B cell (primary cell): Measurements from ENCODE around the gene PKD2L2. TPM values are rescaled to one million over a fixed set of nuclear protein-coding genes. Genes with fewer than 3 reads are reported as not detected.

Experiments
- ATAC-seq: fragments of 200-7000 bp; cut with Tn5 transposase; one replicate; pipeline ENCODE4 v1.10.0; 2021; ENCODE audit warnings: low read depth, mild to moderate bottlenecking, moderate number of reproducible peaks, moderate library complexity
- CTCF ChIA-PET: fragments of 350-600 bp; sonication (Branson Sonifier 250); formaldehyde crosslinking; loops from one replicate; lab custom pipeline; 2021; ENCODE audit warnings: antibody characterized with exemption, inconsistent platforms; lab: Charles Lee
- POLR2A ChIA-PET: fragments of 350-600 bp; sonication (Branson Sonifier 250); formaldehyde crosslinking; loops from one replicate; lab custom pipeline; 2021; ENCODE audit warnings: antibody characterized with exemption; lab: Charles Lee
- DNase-seq: peaks from one replicate; pipeline ENCODE4 v3.0.0; 2013
- H2AFZ ChIP-seq: 2 replicates; pipeline ENCODE4 v1.6.1; 2012; ENCODE audit warnings: mild to moderate bottlenecking, low read depth, low read length; ENCODE audit not compliant: insufficient read depth, poor library complexity, severe bottlenecking
- H3K27ac ChIP-seq, 2 donors: 1 replicate in 1 of 2; 2 replicates in 1 of 2; pipeline ENCODE4 v1.5.1; 2012 to 2013; ENCODE audit warnings: low read length in 2 of 2, mild to moderate bottlenecking in 2 of 2, moderate library complexity in 1 of 2
- H3K27me3 ChIP-seq, 4 experiments: fragments of 200-600 bp in 1 of 4; sonication (generic) in 1 of 4; replicated peaks in 1 of 4; 1 replicate in 2 of 4; 2 replicates in 2 of 4; pipeline versions ENCODE4 v1.6.1 to v1.7.0; 2013 to 2016; ENCODE audit warnings: low read length in 3 of 4, mild to moderate bottlenecking in 2 of 4, mixed read lengths in 1 of 4, moderate library complexity in 1 of 4; ENCODE audit not compliant: insufficient read depth in 4 of 4, control insufficient read depth in 3 of 4; ENCODE audit errors: control extremely low read depth in 1 of 4
- H3K36me3 ChIP-seq, 2 experiments: replicated peaks in 1 of 2; 1 replicate in 1 of 2; 2 replicates in 1 of 2; pipeline versions ENCODE4 v1.6.1 to v1.7.1; 2013; ENCODE audit warnings: low read length in 1 of 2; ENCODE audit not compliant: insufficient read depth in 2 of 2, control insufficient read depth in 1 of 2; ENCODE audit errors: control extremely low read depth in 1 of 2, extremely low read depth in 1 of 2
- H3K4me1 ChIP-seq, 2 donors: fragments of 200-600 bp in 1 of 2; sonication (generic) in 1 of 2; 1 replicate in 1 of 2; 2 replicates in 1 of 2; pipeline versions ENCODE4 v1.5.1 to v1.6.1; 2013 to 2017; ENCODE audit warnings: low read length in 2 of 2; ENCODE audit not compliant: control insufficient read depth in 2 of 2, insufficient read depth in 2 of 2
- H3K4me2 ChIP-seq: replicated peaks from 2 replicates; pipeline ENCODE3; 2012; ENCODE audit warnings: mild to moderate bottlenecking, low read depth, low read length; ENCODE audit not compliant: poor library complexity, severe bottlenecking
- H3K4me3 ChIP-seq, 5 experiments: fragments of 200-600 bp in 1 of 5; sonication (generic) in 1 of 5; 1 replicate in 3 of 5; 2 replicates in 2 of 5; pipeline versions ENCODE4 v1.5.1 to v1.7.0; 2011 to 2016; ENCODE audit warnings: low read length in 4 of 5, mild to moderate bottlenecking in 4 of 5, low read depth in 2 of 5, control low read depth in 1 of 5, moderate library complexity in 1 of 5; ENCODE audit not compliant: insufficient read depth in 1 of 5; ENCODE audit errors: control extremely low read depth in 1 of 5, extremely low read depth in 1 of 5
- H3K79me2 ChIP-seq: fragments of 200-600 bp; sonication (generic); one replicate; pipeline ENCODE4 v1.6.0; 2016; ENCODE audit warnings: low read length; ENCODE audit not compliant: control insufficient read depth, insufficient read depth
- H3K9ac ChIP-seq: fragments of 200-600 bp; sonication (generic); 2 replicates; pipeline ENCODE4 v1.6.1; 2017; ENCODE audit warnings: mild to moderate bottlenecking, low read length, moderate library complexity
- H3K9me3 ChIP-seq, 3 donors: one replicate each; pipeline versions ENCODE4 v1.6.1 to v1.7.1; 2013; ENCODE audit warnings: low read length in 2 of 3; ENCODE audit not compliant: control insufficient read depth in 2 of 3, insufficient read depth in 1 of 3; ENCODE audit errors: control extremely low read depth in 1 of 3
- H4K20me1 ChIP-seq: 2 replicates; pipeline ENCODE4 v1.6.0; 2012; ENCODE audit warnings: mild to moderate bottlenecking, low read length; ENCODE audit not compliant: insufficient read depth, control insufficient read depth, poor library complexity, severe bottlenecking
- H3K27ac Mint-ChIP-seq: one replicate; pipeline ENCODE4 v1.8.0; 2021; ENCODE audit warnings: mixed read lengths
- H3K27me3 Mint-ChIP-seq: one replicate; pipeline ENCODE4 v1.8.0; 2021; ENCODE audit warnings: mixed read lengths
- H3K4me1 Mint-ChIP-seq: one replicate; pipeline ENCODE4 v1.8.0; 2021; ENCODE audit warnings: mixed read lengths
- H3K4me3 Mint-ChIP-seq: one replicate; pipeline ENCODE4 v1.8.0; 2021; ENCODE audit warnings: mixed read lengths
- H3K9me3 Mint-ChIP-seq: one replicate; pipeline ENCODE4 v1.8.0; 2022; ENCODE audit warnings: mixed read lengths; ENCODE audit not compliant: insufficient read depth
- EZH2 ChIP-seq: IDR thresholded peaks from 2 replicates; pipeline ENCODE4 v1.6.1; 2012; ENCODE audit warnings: borderline replicate concordance, low read depth, mild to moderate bottlenecking, moderate library complexity, low read length; ENCODE audit not compliant: insufficient read depth, poor library complexity, severe bottlenecking
- WGBS: methylation state at CpG from one replicate; pipeline ENCODE4 v1.1.5; 2013; ENCODE audit warnings: missing lambda C conversion rate; ENCODE audit not compliant: insufficient coverage; 5-methylcytosine and 5-hydroxymethylcytosine counted together
- intact Hi-C: fragments of 100-400 bp; cut with micrococcal nuclease; formaldehyde crosslinking; loops from one replicate; pipeline ENCODE4 v1.10.0; 2022
- polyA plus RNA-seq: library from polyadenylated mRNA; depleted of rRNA; stranded (reverse); fragments of >200 nt; gene quantifications from 2 replicates; pipeline ENCODE4 v1.2.3, GENCODE V29; 2012
- total RNA-seq, 2 donors: library from RNA; stranded (reverse); fragments of 120-200 nt in 1 of 2; gene quantifications; 1 replicate in 1 of 2; 2 replicates in 1 of 2; pipeline versions ENCODE4 v1.2.3 to v1.2.4, GENCODE V29; 2013 to 2022
- TF ChIP-seq, protein P1 (sequence below): fragments of 200-600 bp; IDR thresholded peaks from one replicate; pipeline ENCODE4 v1.8.0; 2022; ENCODE audit warnings: antibody characterized with exemption, mild to moderate bottlenecking

Gene PKD2L2
- total and polyA plus RNA-seq, 2 donors (not counting 1 experiment from before 2014, with no cell fraction given) = 0.12 to 0.37 TPM

DNA sequence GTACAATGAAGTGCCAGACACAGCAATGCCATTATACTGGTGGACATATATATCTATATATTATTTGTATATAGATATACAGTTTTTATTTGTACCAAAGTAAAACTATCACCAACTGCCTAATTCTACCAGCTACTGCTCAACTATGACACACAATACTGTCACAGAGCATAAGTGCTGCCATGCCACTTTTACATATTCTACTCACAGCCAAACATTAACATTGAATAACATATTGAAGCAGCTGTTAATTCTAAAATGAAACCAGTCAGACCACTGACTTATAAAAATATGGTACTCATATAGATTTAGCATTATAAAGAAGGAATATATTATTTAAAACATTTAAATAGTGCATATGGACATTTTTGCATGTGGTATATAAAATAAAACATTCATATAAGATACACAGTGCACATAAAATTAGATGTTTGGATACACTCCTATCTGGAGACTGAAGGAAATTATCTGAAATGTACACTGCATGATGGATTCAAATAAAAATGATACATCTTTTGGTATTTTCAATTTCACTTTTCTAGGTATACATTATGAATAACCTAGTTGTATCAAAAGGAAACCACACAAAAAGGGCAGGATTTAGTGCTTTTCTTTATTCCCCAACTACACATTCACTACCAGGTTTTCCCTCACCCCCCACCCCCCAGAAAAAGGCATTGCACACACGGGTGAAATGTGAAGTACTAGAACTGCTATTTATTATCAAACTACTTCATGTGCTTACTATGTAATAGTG is 48.9 kb downstream of the PKD2L2 start:
- no peak overlapping the region for H3K4me3 ChIP-seq
- intact Hi-C loops = loop anchor here (5.0 to 10.0 kb wide), 2 partner anchors 51 to 163 kb away; partner anchors contain the start of gene PKD2L2
- Mint-ChIP-seq H3K4me3 (no peak overlapping the region), H3K27me3 (no peaks in the 10 kb centered on the region), H3K4me1 (peaks cover 16% of the 10 kb centered on the region), H3K9me3 (no peaks in the 10 kb centered on the region), H3K27ac (no peak overlapping the region)
- ChIA-PET CTCF (interaction anchor here (0.9 kb wide), 1 partner anchor 10 kb away, joined by 4 read pairs; no protein-coding TSS in a partner anchor), POLR2A (no interaction called here)
- H3K4me1 ChIP-seq = peaks cover 0 to 5% of the 10 kb centered on the region in 2 donors
- H3K9ac ChIP-seq = no peak overlapping the region
- peaks cover 12 to 55% of the 10 kb centered on the region in 2 experiments for H3K36me3 ChIP-seq
- H2AFZ ChIP-seq = no peak overlapping the region
- no peak for DNase-seq
- H3K4me2 ChIP-seq = no peak overlapping the region
- H3K27me3 ChIP-seq = no peaks in the 10 kb centered on the region
- H3K27ac ChIP-seq = no peak overlapping the region
- no peaks in the 10 kb centered on the region for H4K20me1 ChIP-seq
- no peak for ATAC-seq
- H3K9me3 ChIP-seq = no peaks in the 10 kb centered on the region
- no peak for TF ChIP-seq EZH2
- TF ChIP-seq, protein P1, sequence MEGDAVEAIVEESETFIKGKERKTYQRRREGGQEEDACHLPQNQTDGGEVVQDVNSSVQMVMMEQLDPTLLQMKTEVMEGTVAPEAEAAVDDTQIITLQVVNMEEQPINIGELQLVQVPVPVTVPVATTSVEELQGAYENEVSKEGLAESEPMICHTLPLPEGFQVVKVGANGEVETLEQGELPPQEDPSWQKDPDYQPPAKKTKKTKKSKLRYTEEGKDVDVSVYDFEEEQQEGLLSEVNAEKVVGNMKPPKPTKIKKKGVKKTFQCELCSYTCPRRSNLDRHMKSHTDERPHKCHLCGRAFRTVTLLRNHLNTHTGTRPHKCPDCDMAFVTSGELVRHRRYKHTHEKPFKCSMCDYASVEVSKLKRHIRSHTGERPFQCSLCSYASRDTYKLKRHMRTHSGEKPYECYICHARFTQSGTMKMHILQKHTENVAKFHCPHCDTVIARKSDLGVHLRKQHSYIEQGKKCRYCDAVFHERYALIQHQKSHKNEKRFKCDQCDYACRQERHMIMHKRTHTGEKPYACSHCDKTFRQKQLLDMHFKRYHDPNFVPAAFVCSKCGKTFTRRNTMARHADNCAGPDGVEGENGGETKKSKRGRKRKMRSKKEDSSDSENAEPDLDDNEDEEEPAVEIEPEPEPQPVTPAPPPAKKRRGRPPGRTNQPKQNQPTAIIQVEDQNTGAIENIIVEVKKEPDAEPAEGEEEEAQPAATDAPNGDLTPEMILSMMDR = no peak
- WGBS = no CpG with 5 or more reads among the region's 1 CpG
- no peaks in the 10 kb centered on the region for H3K79me2 ChIP-seq

- no peak overlapping the region for H3K27ac ChIP-seq
Observed at GRCh38 chr5:137938751-137939143, 49.5 kb downstream of the PKD2L2 start.

More at GRCh38 chr5:137938751-137939143, 49.5 kb downstream of the PKD2L2 start:
- no peak for ATAC-seq
- TF ChIP-seq, protein P1 = no peak
- no peak for TF ChIP-seq EZH2
- Mint-ChIP-seq H3K4me1 (peaks cover 16% of the 10 kb centered on the region), H3K9me3 (no peaks in the 10 kb centered on the region), H3K27me3 (no peaks in the 10 kb centered on the region), H3K4me3 (no peak overlapping the region), H3K27ac (peak overlapping the region; percentile 41)
- no peak overlapping the region for H2AFZ ChIP-seq
- CTCF ChIA-PET = no interaction called here
- POLR2A ChIA-PET = no interaction called here
- peaks cover 0 to 5% of the 10 kb centered on the region in 2 donors for H3K4me1 ChIP-seq
- no peak overlapping the region for H3K4me3 ChIP-seq
- H3K4me2 ChIP-seq = no peak overlapping the region
- H3K9me3 ChIP-seq = no peaks in the 10 kb centered on the region
- no peak overlapping the region for H3K9ac ChIP-seq
- intact Hi-C loops = loop anchor here (5.0 to 10.0 kb wide), 2 partner anchors 51 to 164 kb away; partner anchors contain the start of gene PKD2L2
- no peaks in the 10 kb centered on the region for H3K79me2 ChIP-seq
- H3K27me3 ChIP-seq = no peaks in the 10 kb centered on the region
- H4K20me1 ChIP-seq = no peaks in the 10 kb centered on the region
- no CpG with 5 or more reads among the region's 1 CpG for WGBS
- DNase-seq = no peak
- peaks cover 12 to 56% of the 10 kb centered on the region in 2 experiments for H3K36me3 ChIP-seq
